NCI-H2171 (cell line): ENCODE data around the gene FBLN1.
"Not testable (repeated sequence)": the region's sequence is repeated elsewhere in the genome, so short reads cannot be mapped to it uniquely, and the experiment has no call there.

Experiments used
- DNase-seq: peaks from one replicate; lab custom pipeline; 2025; lab: John Stamatoyannopoulos, UW

FBLN1 gene

GRCh38 chr22:45502215-45503049 is at the start of gene FBLN1:
Gene FBLN1, plus strand, starts transcription at chr22:45502883. Its CDS starts 103 bp downstream, at chr22:45502986.
- peak; percentile 65 for DNase-seq

- no peak for DNase-seq
Observed at GRCh38 chr22:45453764-45454163, 48.9 kb upstream of the FBLN1 start.

- no peak for DNase-seq
Observed at GRCh38 chr22:45454275-45454674, 48.4 kb upstream of the FBLN1 start.

GRCh38 chr22:45455212-45455611 is 47.5 kb upstream of the FBLN1 start:
- no peak for DNase-seq

GRCh38 chr22:45455621-45456020 is 47.1 kb upstream of the FBLN1 start:
- DNase-seq: no peak

GRCh38 chr22:45456811-45457210 is 45.9 kb upstream of the FBLN1 start:
- no peak for DNase-seq

- DNase-seq: no peak
Observed at GRCh38 chr22:45458532-45458931, 44.2 kb upstream of the FBLN1 start.

- DNase-seq: no peak
Observed at GRCh38 chr22:45459235-45459634, 43.4 kb upstream of the FBLN1 start.

- no peak for DNase-seq
Observed at GRCh38 chr22:45460288-45461109, 42.2 kb upstream of the FBLN1 start.

GRCh38 chr22:45462034-45462655 is 40.5 kb upstream of the FBLN1 start:
- peak; percentile 25 for DNase-seq

- not testable (repeated sequence) for DNase-seq
Observed at GRCh38 chr22:45463691-45464090, 39.0 kb upstream of the FBLN1 start.

GRCh38 chr22:45465633-45466032 is 37.0 kb upstream of the FBLN1 start:
- DNase-seq: no peak

- no peak for DNase-seq
Observed at GRCh38 chr22:45468872-45469271, 33.8 kb upstream of the FBLN1 start.

- peak; percentile 27 for DNase-seq
Observed at GRCh38 chr22:45469281-45470073, 33.2 kb upstream of the FBLN1 start.

- no peak for DNase-seq
Observed at GRCh38 chr22:45470871-45471270, 31.8 kb upstream of the FBLN1 start.

- DNase-seq: no peak
Observed at GRCh38 chr22:45472426-45472825, 30.3 kb upstream of the FBLN1 start.

- no peak for DNase-seq
Observed at GRCh38 chr22:45473626-45474237, 29.0 kb upstream of the FBLN1 start.

GRCh38 chr22:45475063-45475747 is 27.5 kb upstream of the FBLN1 start:
- DNase-seq: peak; percentile 96

- DNase-seq: peak; percentile 71
Observed at GRCh38 chr22:45475851-45476514, 26.7 kb upstream of the FBLN1 start.

- DNase-seq: no peak
Observed at GRCh38 chr22:45476814-45477213, 25.9 kb upstream of the FBLN1 start.
